Fibroblast of lung (primary cell): Measurements from ENCODE around the gene AKT1S1. TPM values are rescaled to one million over a fixed set of nuclear protein-coding genes. Genes with fewer than 3 reads are reported as not detected.

ENCODE experiments used
- DNase-seq, 2 donors: peaks; one replicate each; pipeline versions ENCODE4 v3.0.0 to v3.0.0-alpha.2; 2010; ENCODE audit warnings: low read depth in 2 of 2
- H2AFZ ChIP-seq: 2 replicates; pipeline ENCODE4 v1.5.1; 2012; ENCODE audit warnings: low read length, control low read depth, inconsistent platforms
- H3K27ac ChIP-seq: 2 replicates; pipeline ENCODE4 v1.5.1; 2011; ENCODE audit warnings: low read length, control low read depth; ENCODE audit not compliant: insufficient read depth
- H3K27me3 ChIP-seq: 2 replicates; pipeline ENCODE4 v1.5.1; 2011; ENCODE audit warnings: mild to moderate bottlenecking, low read length; ENCODE audit not compliant: control insufficient read depth, insufficient read depth
- H3K36me3 ChIP-seq: 2 replicates; pipeline ENCODE4 v1.5.1; 2011; ENCODE audit warnings: low read length; ENCODE audit not compliant: control insufficient read depth, insufficient read depth
- H3K4me1 ChIP-seq: 2 replicates; pipeline ENCODE4 v1.5.1; 2011; ENCODE audit warnings: low read length; ENCODE audit not compliant: control insufficient read depth, insufficient read depth; ENCODE audit errors: extremely low read depth
- H3K4me2 ChIP-seq: 2 replicates; pipeline ENCODE4 v1.5.1; 2011; ENCODE audit warnings: low read length, control low read depth; ENCODE audit not compliant: insufficient read depth; ENCODE audit errors: extremely low read depth
- H3K4me3 ChIP-seq, 4 experiments: fragments of 200-600 bp in 1 of 4; sonication (generic) in 1 of 4; replicated peaks in 1 of 4; 2 replicates each; pipeline ENCODE4 v1.5.1; 2011 to 2016; ENCODE audit warnings: low read length in 4 of 4, low read depth in 3 of 4, mild to moderate bottlenecking in 3 of 4, control low read depth in 2 of 4, inconsistent platforms in 1 of 4, mixed read lengths in 1 of 4; ENCODE audit not compliant: insufficient read depth in 1 of 4; ENCODE audit errors: control extremely low read depth in 1 of 4
- H3K79me2 ChIP-seq: 2 replicates; pipeline ENCODE4 v1.5.1; 2012; ENCODE audit warnings: mild to moderate bottlenecking, low read length, inconsistent platforms; ENCODE audit not compliant: control insufficient read depth, insufficient read depth
- H3K9ac ChIP-seq: 2 replicates; pipeline ENCODE4 v1.5.1; 2011; ENCODE audit warnings: mild to moderate bottlenecking, low read length, control low read depth; ENCODE audit not compliant: insufficient read depth
- H3K9me3 ChIP-seq: 2 replicates; pipeline ENCODE4 v1.5.1; 2012; ENCODE audit warnings: low read depth, low read length; ENCODE audit not compliant: control insufficient read depth, insufficient read depth
- H4K20me1 ChIP-seq: 2 replicates; pipeline ENCODE4 v1.5.1; 2011; ENCODE audit warnings: low read length; ENCODE audit not compliant: control insufficient read depth, insufficient read depth; ENCODE audit errors: extremely low read depth
- EZH2 ChIP-seq: IDR thresholded peaks from 2 replicates; pipeline ENCODE4 v1.5.1; 2012; ENCODE audit warnings: low read length, control low read depth, mild to moderate bottlenecking; ENCODE audit errors: missing control alignments
- polyA plus RNA-seq, 2 donors: library from polyadenylated mRNA; depleted of rRNA in 1 of 2; stranded (reverse) in 1 of 2; unstranded in 1 of 2; fragments of >200 nt; gene quantifications; 2 replicates each; pipeline ENCODE4 v1.2.1, GENCODE V29; 2011 to 2012; ENCODE audit warnings: missing spikeins in 1 of 2
- total RNA-seq: library from RNA; depleted of rRNA; stranded (reverse); fragments of >200 nt; gene quantifications from 2 replicates; pipeline ENCODE4 v1.2.1, GENCODE V29; 2014
- TF ChIP-seq, protein P1 (sequence below), 2 donors: IDR thresholded peaks in 1 of 2; conservative IDR thresholded peaks in 1 of 2; 1 replicate in 1 of 2; 2 replicates in 1 of 2; pipeline ENCODE4 v1.5.1; 2011 to 2012; ENCODE audit warnings: low read length in 2 of 2, control low read depth in 1 of 2, inconsistent platforms in 1 of 2, low read depth in 1 of 2, mild to moderate bottlenecking in 1 of 2

AKT1S1 gene
- total and polyA plus RNA-seq, 2 donors (not counting 1 experiment from before 2014, with no cell fraction given), result 12.2 to 37.4 TPM

DNA sequence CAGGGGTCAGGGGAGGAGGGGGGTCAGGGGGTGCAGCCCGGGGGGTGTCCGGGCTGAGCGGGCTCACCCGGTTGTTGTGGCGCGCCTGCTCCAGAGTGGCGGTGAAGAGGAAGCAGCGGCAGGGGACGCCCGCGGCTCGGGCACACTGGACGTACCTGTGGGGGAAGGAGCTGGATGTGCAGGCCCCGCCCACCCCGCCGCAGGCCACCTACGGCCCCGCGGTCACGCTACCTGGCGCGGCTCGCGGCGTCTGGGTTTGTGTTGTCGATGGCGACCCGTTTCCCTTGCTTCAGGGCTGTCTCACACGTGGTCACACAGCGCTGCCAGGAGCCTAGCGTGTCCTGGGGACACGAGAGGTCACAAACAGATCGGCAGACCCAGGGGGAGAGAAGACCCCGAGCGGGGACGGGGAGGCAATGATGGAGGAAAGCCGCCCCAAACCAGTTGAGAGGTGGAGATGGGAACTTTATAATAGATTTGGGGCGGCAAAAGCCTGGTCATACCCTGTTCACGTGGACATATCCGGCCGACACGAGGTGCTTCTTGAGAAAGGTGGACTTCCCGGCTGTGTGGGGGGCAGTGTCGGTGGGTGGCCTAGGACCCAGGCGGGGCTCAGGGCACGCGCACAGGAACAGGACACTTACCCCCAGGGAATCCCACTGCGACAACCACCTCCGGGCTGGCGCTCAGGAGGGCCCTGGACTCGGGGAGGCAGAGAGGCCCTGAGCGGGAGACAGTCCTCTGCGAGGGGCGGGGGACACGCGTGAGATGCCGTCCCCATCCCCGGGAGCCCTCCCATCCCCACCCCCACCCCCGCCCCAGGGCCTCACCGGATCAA is 15.4 kb downstream of the AKT1S1 start:
- Histone ChIP-seq H3K79me2 (peaks cover 22% of the 10 kb centered on the region), H3K4me3 (no peak overlapping the region), H3K4me1 (peaks cover 16% of the 10 kb centered on the region), H3K9ac (no peak overlapping the region), H3K27me3 (no peaks in the 10 kb centered on the region), H3K4me2 (no peak overlapping the region), H2AFZ (no peak overlapping the region), H4K20me1 (no peaks in the 10 kb centered on the region), H3K36me3 (peaks cover 51% of the 10 kb centered on the region), H3K9me3 (no peaks in the 10 kb centered on the region), H3K27ac (no peak overlapping the region)
- no peak for DNase-seq
- TF ChIP-seq, protein P1, sequence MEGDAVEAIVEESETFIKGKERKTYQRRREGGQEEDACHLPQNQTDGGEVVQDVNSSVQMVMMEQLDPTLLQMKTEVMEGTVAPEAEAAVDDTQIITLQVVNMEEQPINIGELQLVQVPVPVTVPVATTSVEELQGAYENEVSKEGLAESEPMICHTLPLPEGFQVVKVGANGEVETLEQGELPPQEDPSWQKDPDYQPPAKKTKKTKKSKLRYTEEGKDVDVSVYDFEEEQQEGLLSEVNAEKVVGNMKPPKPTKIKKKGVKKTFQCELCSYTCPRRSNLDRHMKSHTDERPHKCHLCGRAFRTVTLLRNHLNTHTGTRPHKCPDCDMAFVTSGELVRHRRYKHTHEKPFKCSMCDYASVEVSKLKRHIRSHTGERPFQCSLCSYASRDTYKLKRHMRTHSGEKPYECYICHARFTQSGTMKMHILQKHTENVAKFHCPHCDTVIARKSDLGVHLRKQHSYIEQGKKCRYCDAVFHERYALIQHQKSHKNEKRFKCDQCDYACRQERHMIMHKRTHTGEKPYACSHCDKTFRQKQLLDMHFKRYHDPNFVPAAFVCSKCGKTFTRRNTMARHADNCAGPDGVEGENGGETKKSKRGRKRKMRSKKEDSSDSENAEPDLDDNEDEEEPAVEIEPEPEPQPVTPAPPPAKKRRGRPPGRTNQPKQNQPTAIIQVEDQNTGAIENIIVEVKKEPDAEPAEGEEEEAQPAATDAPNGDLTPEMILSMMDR (conservative IDR thresholded peaks at IDR 0.05 in 1 of 2, IDR thresholded peaks at IDR 0.05 in 1 of 2; ENCODE audit: low read depth in 1 of 2, low read length in 2 of 2), result no peak
- no peak for TF ChIP-seq EZH2

DNA sequence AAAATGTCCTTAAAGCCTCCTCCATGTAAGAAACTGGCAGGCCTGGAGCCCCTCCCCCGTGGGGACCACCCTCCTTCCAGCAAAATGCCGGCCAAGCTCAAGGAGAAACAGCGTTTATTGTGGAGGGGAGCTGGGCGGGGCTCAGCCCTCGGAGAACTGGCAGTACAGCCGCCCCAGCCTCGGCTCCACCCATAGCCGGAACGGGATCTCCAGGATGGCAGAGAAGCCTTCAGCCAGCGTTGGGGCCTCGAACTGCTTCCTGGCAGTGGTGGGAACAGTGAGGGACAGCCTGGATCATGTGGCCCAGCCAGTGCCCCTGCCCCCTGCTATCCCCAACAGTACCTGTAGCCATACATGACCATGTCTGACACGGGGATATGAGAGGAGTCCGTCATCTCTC is 16.0 kb downstream of the AKT1S1 start:
- Histone ChIP-seq H3K27me3 (no peaks in the 10 kb centered on the region), H4K20me1 (no peaks in the 10 kb centered on the region)

DNA sequence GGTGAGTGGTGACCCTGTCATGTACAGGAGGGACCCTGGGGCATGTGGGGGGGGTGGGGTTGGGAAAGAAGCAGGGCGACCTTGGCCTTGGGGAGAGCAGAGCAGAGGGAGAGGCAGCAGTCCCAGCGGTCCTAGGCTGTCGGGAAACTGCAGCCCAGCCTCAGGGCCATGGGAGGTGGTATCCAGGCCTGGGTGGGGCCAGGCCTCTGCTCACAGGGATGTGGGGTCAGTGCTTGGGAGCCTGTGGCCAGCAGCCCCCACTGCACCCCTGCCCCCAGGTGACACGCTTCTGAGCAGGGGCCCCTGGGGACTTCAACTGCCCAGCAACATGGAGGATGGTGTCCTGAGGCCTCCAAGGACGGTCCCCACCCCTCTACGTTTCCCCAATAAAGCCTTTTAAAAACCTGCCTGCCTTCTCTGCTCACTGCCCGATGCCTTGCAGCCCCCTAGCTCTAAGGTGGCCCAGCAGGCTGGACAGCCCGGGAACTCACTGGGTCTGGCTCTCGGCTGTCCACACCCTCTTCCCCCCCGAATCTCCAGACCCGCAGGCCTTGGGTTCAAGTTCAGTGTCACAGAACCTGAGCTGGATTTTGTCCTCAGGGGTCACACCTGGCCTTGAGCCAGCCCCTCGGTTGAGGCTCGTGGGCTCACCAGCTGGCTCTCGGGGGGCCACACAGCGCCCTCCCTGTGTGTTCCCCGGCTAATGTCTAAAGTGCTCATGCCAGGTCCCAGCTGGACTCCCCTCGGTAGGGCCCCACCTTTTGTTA is 16.6 kb downstream of the AKT1S1 start:
- DNase-seq, result no peak
- H3K27ac ChIP-seq, result no peak overlapping the region
- no peaks in the 10 kb centered on the region for H3K27me3 ChIP-seq
- H3K36me3 ChIP-seq, result peaks cover 53% of the 10 kb centered on the region
- no peak overlapping the region for H3K4me3 ChIP-seq
- peaks cover 6% of the 10 kb centered on the region for H3K4me1 ChIP-seq
- H3K9ac ChIP-seq, result no peak overlapping the region
- H4K20me1 ChIP-seq, result no peaks in the 10 kb centered on the region
- H3K79me2 ChIP-seq, result peaks cover 11% of the 10 kb centered on the region
- H2AFZ ChIP-seq, result no peak overlapping the region
- no peak for TF ChIP-seq EZH2
- TF ChIP-seq, protein P1 (conservative IDR thresholded peaks at IDR 0.05 in 1 of 2, IDR thresholded peaks at IDR 0.05 in 1 of 2; ENCODE audit: low read depth in 1 of 2, low read length in 2 of 2), result no peak
- H3K9me3 ChIP-seq, result no peaks in the 10 kb centered on the region
- H3K4me2 ChIP-seq, result no peak overlapping the region

More for the DNA sequence above, 16.0 kb downstream of the AKT1S1 start:
- no peak for TF ChIP-seq EZH2
- TF ChIP-seq, protein P1 (conservative IDR thresholded peaks at IDR 0.05 in 1 of 2, IDR thresholded peaks at IDR 0.05 in 1 of 2; ENCODE audit: low read depth in 1 of 2, low read length in 2 of 2), result no peak
- peaks cover 10% of the 10 kb centered on the region for H3K4me1 ChIP-seq
- H3K9ac ChIP-seq, result no peak overlapping the region
- no peak overlapping the region for H3K27ac ChIP-seq
- H3K4me2 ChIP-seq, result no peak overlapping the region
- peaks cover 52% of the 10 kb centered on the region for H3K36me3 ChIP-seq
- H3K4me3 ChIP-seq, result no peak overlapping the region
- H3K79me2 ChIP-seq, result peaks cover 16% of the 10 kb centered on the region
- no peak overlapping the region for H2AFZ ChIP-seq
- peak in 1 of 2 donors; percentile 57 for DNase-seq
- no peaks in the 10 kb centered on the region for H3K9me3 ChIP-seq
